Fibroblast of skin of left quadriceps (primary cell): ENCODE measurements around the gene GRAP2.
"Not testable (repeated sequence)": the region's sequence is repeated elsewhere in the genome, so short reads cannot be mapped to it uniquely, and the experiment has no call there.

Source experiments
- DNase-seq, 2 experiments: peaks; one replicate each; pipeline ENCODE4 v3.0.0-alpha.2; 2013; ENCODE audit warnings: low read depth in 2 of 2

GRAP2 gene

GRCh38 chr22:39900306-39901227 is at the start of gene GRAP2:
Gene GRAP2 (plus strand): TSS chr22:39901084. CDS start chr22:39947107, 46,023 bp downstream.
- no peak for DNase-seq

GRCh38 chr22:39851606-39852315 is 49.1 kb upstream of the GRAP2 start:
- DNase-seq: no peak

DNA sequence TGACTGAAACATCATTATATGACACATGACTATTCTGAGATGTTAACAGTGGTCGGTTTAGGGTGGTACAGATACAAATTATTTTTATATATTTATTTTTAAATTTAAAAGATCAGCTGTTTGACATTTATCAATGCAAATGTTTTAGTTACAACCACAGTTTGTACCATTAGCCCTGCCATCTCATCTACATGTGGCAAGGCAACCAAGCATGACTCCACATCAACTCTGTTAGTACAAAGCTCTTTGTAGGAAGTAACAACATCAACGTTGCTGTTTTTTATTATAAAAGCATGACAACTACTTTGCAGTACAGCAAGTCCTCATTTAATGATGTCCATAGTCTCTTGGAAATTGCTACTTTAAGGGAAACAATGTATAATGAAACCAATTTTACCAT is 48.1 kb upstream of the GRAP2 start:
- DNase-seq: no peak

DNA sequence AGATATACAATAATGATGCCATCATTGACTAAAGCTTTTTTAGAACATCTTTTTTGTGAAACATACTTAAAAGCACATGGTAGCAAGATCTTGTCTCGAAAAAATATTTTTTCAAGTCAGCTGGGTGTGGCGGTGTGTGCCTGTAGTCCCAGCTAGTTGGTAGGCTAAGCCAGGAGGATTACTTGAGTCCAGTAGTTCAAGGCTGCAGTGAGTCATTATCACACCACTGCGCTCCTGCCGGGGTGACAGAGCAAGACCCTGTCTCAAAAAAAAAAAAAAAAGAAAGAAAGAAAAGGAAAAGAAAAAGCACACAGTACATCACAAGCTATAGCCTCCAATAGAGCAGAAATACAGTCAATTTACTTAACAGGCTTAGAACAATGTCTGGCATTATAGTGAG is 44.3 kb upstream of the GRAP2 start:
- DNase-seq: no peak

DNA sequence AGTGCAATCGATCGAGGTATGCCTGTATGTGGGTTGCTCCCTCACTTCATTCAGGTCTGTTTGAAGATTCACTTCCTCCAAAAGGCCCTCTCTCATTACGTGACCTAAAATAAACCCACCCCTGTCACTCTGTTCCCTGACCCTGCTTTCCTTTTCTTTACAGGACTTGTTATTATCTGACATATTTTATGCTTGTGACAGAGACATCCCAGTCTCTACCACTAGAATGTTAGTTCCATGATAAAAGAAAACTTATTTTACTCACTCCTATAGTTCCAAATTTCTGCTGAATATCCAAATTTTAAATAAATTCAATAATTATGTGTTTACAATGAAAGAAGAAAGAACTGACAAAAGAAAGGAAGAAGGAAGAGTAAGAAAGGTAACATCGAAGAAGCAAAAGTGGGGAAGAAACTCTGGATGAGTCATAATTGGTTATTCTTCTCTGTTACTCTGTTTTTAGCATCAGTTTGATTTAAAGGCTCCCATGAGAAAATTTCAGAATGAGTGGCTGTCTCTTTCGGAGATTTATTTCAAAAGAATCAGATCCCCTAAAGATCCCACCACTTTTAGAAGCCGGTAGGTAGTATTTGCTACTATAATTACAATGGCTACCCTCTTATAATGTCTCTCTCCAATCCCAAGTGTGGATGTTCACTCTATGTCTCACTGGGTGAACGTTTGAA is 40.8 kb upstream of the GRAP2 start:
- DNase-seq: no peak

DNA sequence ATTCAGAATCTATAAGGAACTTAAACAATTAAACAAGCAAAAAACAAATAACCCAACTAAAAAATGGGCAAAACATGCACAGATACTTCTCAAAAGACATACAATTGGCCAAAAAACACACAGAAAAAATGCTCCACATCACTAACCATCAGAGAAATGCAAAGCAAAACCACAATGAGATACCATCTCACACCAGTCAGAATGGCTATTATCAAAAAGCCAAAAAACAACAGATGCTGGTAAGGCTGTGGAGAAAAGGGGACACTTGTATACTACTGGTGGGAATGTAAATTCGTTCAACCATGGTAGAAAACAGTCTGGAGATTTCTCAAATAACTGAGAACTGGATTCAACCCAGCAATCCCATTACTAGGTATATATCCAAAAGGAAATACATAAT is 32.1 kb upstream of the GRAP2 start:
- DNase-seq: no peak

DNA sequence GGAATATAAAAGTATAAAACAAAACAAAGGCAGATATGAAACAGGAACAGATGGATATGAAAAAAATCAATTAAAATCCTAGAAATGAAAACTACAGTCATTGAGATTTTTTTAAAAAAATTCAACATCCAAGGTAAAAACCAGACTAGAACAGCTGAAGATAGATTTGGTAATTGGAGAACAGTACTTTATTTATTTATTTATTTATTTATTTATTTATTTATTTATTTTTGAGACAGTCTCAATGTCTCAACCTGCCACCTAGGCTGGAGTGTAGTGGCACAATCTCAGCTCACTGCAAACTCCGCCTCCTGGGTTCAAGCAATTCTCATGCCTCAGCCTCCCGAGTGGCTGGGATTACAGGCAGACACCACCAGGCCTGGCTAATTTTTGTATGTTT is 31.1 kb upstream of the GRAP2 start:
- not testable (repeated sequence) for DNase-seq

DNA sequence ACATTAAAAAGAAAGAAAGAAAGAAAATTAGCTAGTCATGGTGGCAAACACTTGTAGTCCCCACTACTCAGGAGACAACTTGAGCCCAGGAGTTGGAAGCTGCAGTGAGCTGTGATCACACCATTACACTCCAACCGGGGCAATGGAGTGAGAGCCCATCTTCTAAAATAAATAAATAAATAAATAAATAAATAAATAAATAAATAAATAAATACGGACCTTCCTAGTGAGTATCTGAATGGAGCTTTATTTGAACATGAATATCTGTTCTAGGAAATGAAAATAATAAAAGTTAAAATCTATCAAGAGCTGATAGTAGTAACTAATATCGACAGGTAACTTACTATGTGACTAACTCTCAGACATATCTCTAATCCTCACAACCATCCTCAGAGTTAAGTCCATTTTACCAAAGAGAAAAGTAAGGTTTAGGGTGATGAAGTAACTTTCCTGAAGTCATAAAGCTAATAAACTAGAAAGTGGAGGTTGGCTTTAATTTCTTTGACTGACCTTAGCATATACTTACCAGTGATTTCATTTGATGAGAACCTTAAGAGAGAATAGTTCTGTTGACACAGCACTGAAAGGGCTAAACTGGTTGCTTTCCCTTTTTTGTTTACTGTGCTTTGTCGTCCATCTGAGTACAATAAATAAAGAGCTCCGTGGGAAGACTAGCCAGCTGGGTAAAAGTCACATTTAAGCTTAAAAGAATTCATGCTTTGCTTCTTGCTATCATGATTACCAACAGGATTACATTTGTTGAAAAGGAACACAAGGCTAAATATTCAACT is 29.7 kb upstream of the GRAP2 start:
- DNase-seq: no peak

- no peak for DNase-seq
Measured at GRCh38 chr22:39872548-39872947, 28.3 kb upstream of the GRAP2 start.

DNA sequence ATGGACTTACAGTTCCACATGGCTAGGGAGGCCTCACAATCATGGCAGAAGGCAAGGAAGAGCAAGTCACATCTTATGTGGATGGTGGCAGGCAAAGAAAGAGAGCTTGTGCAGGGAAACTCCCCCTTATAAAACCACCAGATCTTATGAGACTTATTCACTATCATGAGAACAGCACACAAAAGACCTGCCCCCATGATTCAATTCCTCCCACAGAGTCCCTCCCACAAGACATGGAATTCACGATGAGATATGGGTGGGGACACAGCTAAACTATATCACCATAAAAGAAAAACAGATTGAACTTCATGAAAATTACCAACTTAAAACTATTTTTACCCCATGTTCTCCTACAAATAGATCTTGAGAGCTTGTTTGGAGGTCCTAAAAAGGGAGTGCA is 26.9 kb upstream of the GRAP2 start:
- DNase-seq: no peak

- DNase-seq: not testable (repeated sequence)
Measured at GRCh38 chr22:39875176-39875885, 25.6 kb upstream of the GRAP2 start.

GRCh38 chr22:39877079-39877845 is 23.6 kb upstream of the GRAP2 start:
- DNase-seq: no peak

DNA sequence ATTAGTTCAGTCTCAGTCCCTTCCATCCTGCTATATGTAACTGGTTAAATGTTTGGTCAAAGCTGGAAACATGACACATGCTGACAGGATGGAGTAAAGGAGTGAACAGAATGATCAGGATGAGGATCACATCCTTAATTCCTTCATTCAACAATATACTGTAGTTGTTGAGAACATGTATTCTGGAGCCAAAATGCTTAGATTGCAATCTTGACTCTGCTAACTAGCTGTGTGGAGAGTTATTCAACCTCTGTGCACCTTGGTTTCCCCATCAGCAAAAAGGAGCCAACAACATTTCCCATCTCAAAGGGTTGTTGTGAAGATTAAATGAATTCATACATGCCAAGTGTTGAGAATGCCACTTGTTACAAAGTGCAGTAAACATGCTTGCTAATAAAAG is 20.2 kb upstream of the GRAP2 start:
- no peak for DNase-seq

- no peak for DNase-seq
Measured at GRCh38 chr22:39883057-39883456, 17.8 kb upstream of the GRAP2 start.

DNA sequence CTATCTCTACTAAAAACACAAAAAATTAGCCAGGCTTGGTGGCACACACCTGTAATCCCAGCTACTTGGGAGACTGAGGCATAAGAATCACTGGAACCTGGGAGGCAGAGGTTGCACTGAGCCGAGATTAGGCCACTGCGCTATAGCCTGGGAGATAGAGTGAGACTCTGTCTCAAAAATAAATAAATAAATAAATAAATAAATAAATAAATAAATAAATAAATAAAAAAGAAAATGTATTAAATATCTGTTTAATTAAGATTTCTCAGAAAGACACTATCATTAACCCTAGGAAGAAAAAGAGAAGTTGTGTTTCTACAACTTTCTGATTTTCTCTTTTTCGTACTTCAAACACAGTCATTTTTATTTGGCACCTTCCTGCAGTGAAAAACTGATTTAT is 11.0 kb upstream of the GRAP2 start:
- DNase-seq: not testable (repeated sequence)

DNA sequence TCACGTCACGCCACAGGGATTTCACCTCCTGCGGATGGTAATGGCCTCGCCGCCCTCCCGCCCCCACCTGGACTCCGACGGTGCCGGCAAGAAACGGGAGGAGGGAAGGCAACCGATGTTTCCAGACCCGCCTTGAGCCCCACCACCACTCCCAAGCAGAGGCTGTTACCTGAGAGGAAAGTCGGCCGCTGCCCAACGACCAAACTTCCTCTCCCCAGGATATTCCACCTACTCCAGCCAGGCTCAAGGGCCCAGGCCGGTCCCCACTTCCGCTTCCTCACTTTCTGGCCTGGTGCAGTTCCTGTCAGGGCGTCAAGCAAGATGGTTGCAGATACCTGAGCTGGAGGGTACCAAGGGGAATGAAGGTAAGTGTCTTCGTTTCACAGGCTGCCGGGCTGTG is 7.4 kb upstream of the GRAP2 start, which contains the start of gene ENTHD1:
TSS of gene ENTHD1 (minus strand) at position 235 of the 400 bp plus-strand sequence. CDS start 6,012 bp downstream, outside the sequence.
- no peak for DNase-seq

GRCh38 chr22:39894554-39895092 is 6.3 kb upstream of the GRAP2 start:
- no peak for DNase-seq

- no peak for DNase-seq
Measured at GRCh38 chr22:39895682-39896081, 5.2 kb upstream of the GRAP2 start.

- DNase-seq: no peak
Measured at GRCh38 chr22:39896313-39896996, 4.4 kb upstream of the GRAP2 start.
